CD8-positive, alpha-beta memory T cell (primary cell): ENCODE measurements around the gene HABP4. TPM values are rescaled to one million over a fixed set of nuclear protein-coding genes. Genes with fewer than 3 reads are reported as not detected.
A peak's percentile ranks its signal among the peaks of the same experiment; 100 is the strongest.

Experiments
- CTCF ChIA-PET: fragments of 350-600 bp; sonication (Branson Sonifier 250); formaldehyde crosslinking; loops from one replicate; lab custom pipeline; 2021; ENCODE audit warnings: antibody characterized with exemption; lab: Charles Lee
- POLR2A ChIA-PET: fragments of 350-600 bp; sonication (Branson Sonifier 250); formaldehyde crosslinking; loops from one replicate; lab custom pipeline; 2021; ENCODE audit warnings: antibody characterized with exemption; lab: Charles Lee
- DNase-seq, 5 donors: peaks; one replicate each; pipeline versions ENCODE4 v3.0.0 to v3.0.0-alpha.2; 2020 to 2022; ENCODE audit warnings: mixed read lengths in 1 of 5
- H3K27ac ChIP-seq: one replicate; pipeline ENCODE4 v1.7.0; 2013; ENCODE audit warnings: low read depth, mild to moderate bottlenecking, low read length, moderate library complexity
- H3K27me3 ChIP-seq: 2 replicates; pipeline ENCODE4 v1.7.0; 2013; ENCODE audit warnings: low read length, mild to moderate bottlenecking; ENCODE audit not compliant: insufficient read depth, poor library complexity, severe bottlenecking
- H3K36me3 ChIP-seq: 2 replicates; pipeline ENCODE4 v1.7.0; 2013; ENCODE audit warnings: mild to moderate bottlenecking, low read length, moderate library complexity; ENCODE audit not compliant: insufficient read depth
- H3K4me1 ChIP-seq: 2 replicates; pipeline ENCODE4 v1.7.0; 2013; ENCODE audit warnings: mild to moderate bottlenecking, low read length, moderate library complexity; ENCODE audit not compliant: insufficient read depth
- H3K4me3 ChIP-seq: 2 replicates; pipeline ENCODE4 v1.7.0; 2013; ENCODE audit warnings: mild to moderate bottlenecking, low read length
- H3K9me3 ChIP-seq: 2 replicates; pipeline ENCODE4 v1.7.0; 2013; ENCODE audit warnings: mild to moderate bottlenecking, low read length
- H3K27ac Mint-ChIP-seq, 8 donors: one replicate each; pipeline ENCODE4 v1.8.0; 2020 to 2021; ENCODE audit warnings: mixed read lengths in 8 of 8, mild to moderate bottlenecking in 6 of 8, inconsistent platforms in 3 of 8, moderate library complexity in 3 of 8
- H3K27me3 Mint-ChIP-seq, 2 donors: one replicate each; pipeline ENCODE4 v1.8.0; 2020 to 2021; ENCODE audit warnings: mixed read lengths in 2 of 2, mild to moderate bottlenecking in 1 of 2, moderate library complexity in 1 of 2
- H3K36me3 Mint-ChIP-seq, 3 donors: one replicate each; pipeline ENCODE4 v1.8.0; 2020 to 2021; ENCODE audit warnings: mixed read lengths in 3 of 3, inconsistent platforms in 1 of 3, mild to moderate bottlenecking in 1 of 3
- H3K4me1 Mint-ChIP-seq, 3 donors: one replicate each; pipeline ENCODE4 v1.8.0; 2020 to 2021; ENCODE audit warnings: mixed read lengths in 3 of 3, inconsistent platforms in 1 of 3, mild to moderate bottlenecking in 1 of 3
- H3K4me3 Mint-ChIP-seq, 7 donors: one replicate each; pipeline ENCODE4 v1.8.0; 2020 to 2021; ENCODE audit warnings: mixed read lengths in 7 of 7, mild to moderate bottlenecking in 6 of 7, moderate library complexity in 4 of 7, inconsistent platforms in 2 of 7
- H3K9me3 Mint-ChIP-seq, 5 donors: one replicate each; pipeline ENCODE4 v1.8.0; 2020 to 2022; ENCODE audit warnings: mixed read lengths in 5 of 5, mild to moderate bottlenecking in 3 of 5, moderate library complexity in 2 of 5, inconsistent platforms in 1 of 5
- polyA plus RNA-seq: library from polyadenylated mRNA; unstranded; fragments of 300-500 nt; fragmentation: Illumina TruSeq; gene quantifications from one replicate; pipeline ENCODE4 v1.2.3, GENCODE V29; 2021
- total RNA-seq, 2 experiments: library from RNA; stranded (reverse); gene quantifications; one replicate each; pipeline ENCODE4 v1.2.3, GENCODE V29; 2021

Gene HABP4
- total and polyA plus RNA-seq, 3 experiments from 2014 or later = 20.4 to 24.1 (median 21.0) TPM

DNA sequence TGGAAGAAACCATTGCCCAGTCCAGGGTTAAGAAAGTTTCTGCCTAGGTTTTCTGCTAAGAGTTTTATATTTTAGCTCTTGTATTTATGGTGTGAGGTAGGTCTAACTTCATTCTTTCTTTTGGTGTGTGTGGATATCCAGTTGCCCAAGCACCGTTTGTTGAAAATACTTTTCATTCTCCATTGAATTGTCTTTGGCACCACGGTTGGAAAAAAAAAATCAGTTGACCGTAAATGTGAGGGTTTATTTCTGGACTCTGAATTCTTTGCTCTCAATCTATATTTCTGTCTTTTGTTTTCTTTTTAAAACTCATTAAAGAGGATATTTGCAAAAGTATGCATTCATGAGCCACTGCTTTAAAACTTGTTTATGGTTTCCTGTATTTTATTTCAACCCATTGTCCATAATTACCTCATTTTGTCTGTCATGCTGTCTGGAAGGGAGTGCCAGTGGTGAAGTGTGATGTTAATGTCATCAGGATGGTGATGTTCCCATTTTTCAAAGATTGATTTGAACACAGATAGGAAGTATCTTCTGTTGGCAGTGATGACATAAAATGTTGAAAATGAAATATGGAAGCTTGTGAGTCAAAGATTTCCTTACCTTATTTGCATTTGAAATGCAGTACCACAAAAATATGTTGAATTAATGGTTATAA lies 33.9 kb downstream of the HABP4 start:
- no peaks in the 10 kb centered on the region for H3K27me3 ChIP-seq
- no peaks in the 10 kb centered on the region for H3K27me3 Mint-ChIP-seq
- H3K9me3 ChIP-seq = no peaks in the 10 kb centered on the region
- DNase-seq = no peak
- POLR2A ChIA-PET = no interaction called here
- peak overlapping the region in 3 of 8 donors; percentile 27 to 48 (median 45) for H3K27ac Mint-ChIP-seq
- H3K4me1 Mint-ChIP-seq = peaks cover 4 to 21% (median 12%) of the 10 kb centered on the region in 3 donors
- H3K4me1 ChIP-seq = no peaks in the 10 kb centered on the region
- CTCF ChIA-PET = no interaction called here
- peaks cover 4% of the 10 kb centered on the region for H3K36me3 ChIP-seq
- no peak overlapping the region for H3K4me3 ChIP-seq
- no peak overlapping the region for H3K27ac ChIP-seq
- peaks cover 7 to 73% (median 34%) of the 10 kb centered on the region in 3 donors for H3K36me3 Mint-ChIP-seq
- H3K9me3 Mint-ChIP-seq = no peaks in the 10 kb centered on the region
- H3K4me3 Mint-ChIP-seq = no peak overlapping the region

DNA sequence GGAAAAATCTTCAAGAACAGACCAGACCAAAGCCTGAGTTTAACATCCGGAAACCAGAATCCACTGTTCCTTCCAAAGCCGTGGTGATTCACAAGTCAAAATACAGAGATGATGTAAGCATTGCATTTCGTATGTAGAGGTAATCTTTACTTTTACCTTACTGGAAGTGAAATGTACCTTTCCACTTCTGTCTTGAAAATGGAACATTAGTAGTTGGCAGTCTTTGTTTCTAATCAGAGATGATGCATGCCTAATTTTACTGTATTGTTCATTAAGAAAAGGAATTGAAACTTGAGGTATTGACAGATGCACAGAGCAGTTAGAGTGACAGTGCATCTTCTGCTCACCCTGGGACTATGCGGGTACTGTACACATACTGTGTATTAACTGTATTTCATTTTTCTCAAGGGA lies 34.6 kb downstream of the HABP4 start:
- Mint-ChIP-seq H3K4me1 (peaks cover 1 to 19% (median 8%) of the 10 kb centered on the region in 3 donors), H3K9me3 (no peaks in the 10 kb centered on the region), H3K36me3 (peaks cover 7 to 77% (median 38%) of the 10 kb centered on the region in 3 donors), H3K27ac (no peak overlapping the region), H3K27me3 (no peaks in the 10 kb centered on the region), H3K4me3 (no peak overlapping the region)
- ChIA-PET CTCF (no interaction called here), POLR2A (no interaction called here)
- no peaks in the 10 kb centered on the region for H3K9me3 ChIP-seq
- no peaks in the 10 kb centered on the region for H3K27me3 ChIP-seq
- H3K4me1 ChIP-seq = no peaks in the 10 kb centered on the region
- DNase-seq = no peak
- H3K36me3 ChIP-seq = peaks cover 4% of the 10 kb centered on the region
- no peak overlapping the region for H3K27ac ChIP-seq
- no peak overlapping the region for H3K4me3 ChIP-seq

DNA sequence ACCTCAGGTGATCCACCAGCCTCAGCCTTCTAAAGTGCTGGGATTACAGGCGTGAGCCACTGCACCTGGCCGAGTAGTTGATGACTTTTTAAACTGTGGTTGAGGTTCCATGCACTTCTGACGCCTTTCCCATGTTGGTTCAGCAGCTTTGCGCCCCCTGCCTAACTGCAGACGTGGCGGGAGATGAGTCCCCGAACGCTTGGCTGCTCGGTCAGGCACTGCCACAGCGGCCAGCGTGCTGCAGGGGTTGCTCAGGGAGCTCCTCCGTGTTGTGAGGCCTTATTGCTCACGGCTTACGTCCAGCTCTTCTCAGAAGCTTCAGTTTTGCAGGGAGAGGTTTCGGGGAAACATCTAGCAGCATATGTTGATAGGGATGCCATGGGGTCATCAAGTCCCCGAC lies 35.3 kb downstream of the HABP4 start:
- Histone ChIP-seq H3K27ac (no peak overlapping the region), H3K36me3 (peaks cover 4% of the 10 kb centered on the region)

DNA sequence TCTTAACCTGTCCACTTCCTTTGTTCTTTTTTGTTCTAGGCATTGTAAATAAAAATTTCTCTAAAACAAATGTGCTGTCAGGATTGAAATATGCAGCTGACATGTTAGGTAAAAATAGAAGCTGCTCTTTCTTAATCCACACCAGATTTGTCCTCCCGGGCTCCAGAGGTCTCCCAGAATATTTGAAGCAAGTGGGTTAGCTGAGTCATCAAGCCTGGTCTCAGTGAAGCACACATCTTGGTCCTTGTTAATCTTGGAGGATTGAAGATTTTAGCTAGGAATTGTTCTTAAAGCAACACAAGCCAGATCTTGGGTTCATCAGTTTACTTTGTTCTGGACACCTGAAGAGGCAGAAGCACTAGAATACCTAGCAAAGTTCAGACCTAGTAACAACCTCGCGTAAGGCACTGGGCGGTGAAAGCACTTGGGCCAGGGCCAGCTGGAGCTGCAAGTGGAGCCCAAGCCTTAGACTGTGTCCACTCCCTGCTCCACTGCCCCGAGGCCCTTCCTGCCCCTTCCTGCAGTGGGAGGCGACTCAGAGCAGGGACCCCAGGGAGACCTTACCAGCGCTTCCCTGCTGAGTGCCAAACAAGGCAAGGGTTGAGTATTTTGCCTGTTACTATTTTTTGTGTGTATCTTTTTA lies 36.5 kb downstream of the HABP4 start:
- Mint-ChIP-seq H3K9me3 (no peaks in the 10 kb centered on the region), H3K27ac (peak overlapping the region in 1 of 8 donors; percentile 46), H3K4me3 (no peak overlapping the region), H3K27me3 (no peaks in the 10 kb centered on the region), H3K36me3 (peaks cover 7 to 89% (median 49%) of the 10 kb centered on the region in 3 donors), H3K4me1 (peaks cover 4 to 22% (median 9%) of the 10 kb centered on the region in 3 donors)
- no peak overlapping the region for H3K27ac ChIP-seq
- no peaks in the 10 kb centered on the region for H3K4me1 ChIP-seq
- ChIA-PET POLR2A (no interaction called here), CTCF (interaction anchor here (0.7 kb wide), 1 partner anchor 159 kb away, joined by 3 read pairs; no protein-coding TSS in a partner anchor)
- no peaks in the 10 kb centered on the region for H3K9me3 ChIP-seq
- H3K36me3 ChIP-seq = peaks cover 4% of the 10 kb centered on the region
- DNase-seq = no peak
- no peaks in the 10 kb centered on the region for H3K27me3 ChIP-seq
- H3K4me3 ChIP-seq = no peak overlapping the region

More for the DNA sequence above, 35.3 kb downstream of the HABP4 start:
- no peaks in the 10 kb centered on the region for H3K9me3 Mint-ChIP-seq
- peaks cover 7 to 81% (median 41%) of the 10 kb centered on the region in 3 donors for H3K36me3 Mint-ChIP-seq
- H3K4me1 Mint-ChIP-seq = peaks cover 1 to 19% (median 4%) of the 10 kb centered on the region in 3 donors
- no peak for DNase-seq
- no peak overlapping the region for H3K27ac Mint-ChIP-seq
- no peaks in the 10 kb centered on the region for H3K4me1 ChIP-seq
- CTCF ChIA-PET = no interaction called here
- no peak overlapping the region for H3K4me3 Mint-ChIP-seq
- H3K27me3 Mint-ChIP-seq = no peaks in the 10 kb centered on the region
- H3K9me3 ChIP-seq = no peaks in the 10 kb centered on the region
- POLR2A ChIA-PET = no interaction called here
- no peaks in the 10 kb centered on the region for H3K27me3 ChIP-seq
- H3K4me3 ChIP-seq = no peak overlapping the region

DNA sequence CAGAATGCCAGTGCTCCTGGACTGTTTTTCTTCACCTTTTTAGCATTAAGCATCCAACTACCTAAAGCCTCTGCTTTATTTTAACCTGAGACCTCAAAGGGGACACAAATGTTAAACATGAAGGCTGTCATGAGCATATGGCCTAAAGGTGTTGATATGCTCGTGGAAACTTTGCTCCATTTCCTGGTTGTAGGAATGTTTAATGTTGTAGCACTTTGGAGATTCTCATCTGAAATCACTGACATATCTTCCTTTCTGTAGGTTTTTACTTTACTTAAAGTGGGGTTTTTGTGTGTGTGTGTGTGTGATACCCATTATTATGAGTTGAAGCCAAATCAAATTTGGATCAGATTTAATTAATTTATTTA lies 37.0 kb downstream of the HABP4 start:
- H3K4me1 Mint-ChIP-seq = peaks cover 7 to 25% (median 12%) of the 10 kb centered on the region in 3 donors
- DNase-seq = no peak
- ChIA-PET CTCF (no interaction called here), POLR2A (no interaction called here)
- Histone ChIP-seq H3K4me3 (no peak overlapping the region), H3K36me3 (peaks cover 4% of the 10 kb centered on the region), H3K27ac (no peak overlapping the region), H3K9me3 (no peaks in the 10 kb centered on the region), H3K27me3 (no peaks in the 10 kb centered on the region), H3K4me1 (no peaks in the 10 kb centered on the region)
- H3K27me3 Mint-ChIP-seq = no peaks in the 10 kb centered on the region
- peaks cover 7 to 92% (median 51%) of the 10 kb centered on the region in 3 donors for H3K36me3 Mint-ChIP-seq
- H3K9me3 Mint-ChIP-seq = no peaks in the 10 kb centered on the region
- no peak overlapping the region for H3K4me3 Mint-ChIP-seq
- peak overlapping the region in 1 of 8 donors; percentile 46 for H3K27ac Mint-ChIP-seq

DNA sequence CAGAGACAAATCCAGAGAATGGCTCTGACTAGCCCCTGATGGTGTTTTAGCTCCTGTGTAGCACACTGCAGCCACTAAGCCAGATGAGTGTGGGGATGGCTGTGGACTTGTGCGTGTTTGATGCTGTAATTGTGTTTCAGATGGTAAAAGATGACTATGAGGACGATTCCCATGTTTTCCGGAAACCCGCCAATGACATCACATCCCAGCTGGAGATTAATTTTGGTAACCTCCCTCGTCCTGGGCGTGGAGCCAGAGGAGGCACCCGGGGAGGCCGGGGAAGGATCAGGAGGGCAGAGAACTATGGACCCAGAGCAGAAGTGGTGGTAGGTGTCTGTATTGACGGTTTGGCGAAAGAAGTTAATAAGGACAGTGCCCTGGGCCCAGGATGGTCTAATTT lies 38.0 kb downstream of the HABP4 start:
- H3K4me1 Mint-ChIP-seq = peaks cover 7 to 16% (median 8%) of the 10 kb centered on the region in 3 donors
- no peak overlapping the region for H3K4me3 ChIP-seq
- CTCF ChIA-PET = no interaction called here
- POLR2A ChIA-PET = no interaction called here
- H3K36me3 ChIP-seq = peaks cover under 1% of the 10 kb centered on the region
- H3K27me3 ChIP-seq = no peaks in the 10 kb centered on the region
- peaks cover 7 to 83% (median 43%) of the 10 kb centered on the region in 3 donors for H3K36me3 Mint-ChIP-seq
- H3K4me3 Mint-ChIP-seq = no peak overlapping the region
- no peak for DNase-seq
- H3K4me1 ChIP-seq = no peaks in the 10 kb centered on the region
- H3K27ac Mint-ChIP-seq = no peak overlapping the region
- H3K27me3 Mint-ChIP-seq = no peaks in the 10 kb centered on the region
- H3K27ac ChIP-seq = no peak overlapping the region
- no peaks in the 10 kb centered on the region for H3K9me3 ChIP-seq
- no peaks in the 10 kb centered on the region for H3K9me3 Mint-ChIP-seq

DNA sequence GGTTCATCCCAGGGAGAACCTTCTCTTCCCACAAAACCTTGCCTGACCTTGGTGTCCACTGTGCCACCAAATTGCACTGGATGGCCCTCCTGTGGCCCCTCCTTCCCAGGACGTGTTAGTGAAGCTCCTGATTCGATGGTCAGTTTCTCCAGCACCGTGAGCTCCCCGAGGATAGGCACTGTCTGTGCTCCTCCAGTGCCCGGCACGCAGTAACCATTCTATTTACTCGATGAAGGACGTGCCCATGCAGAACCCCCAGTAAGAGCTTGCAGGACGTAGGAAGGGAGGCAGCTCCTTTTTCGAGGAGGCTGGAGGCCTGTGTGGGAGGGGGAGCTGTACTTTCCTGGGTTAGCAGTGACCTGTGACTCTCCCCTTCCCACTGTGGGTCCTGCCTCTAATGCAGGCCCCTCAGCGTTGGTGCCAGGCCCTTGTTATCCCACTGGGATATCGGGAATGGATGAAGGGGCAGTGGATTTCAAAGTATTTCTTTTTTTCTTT lies 39.6 kb downstream of the HABP4 start:
- no peaks in the 10 kb centered on the region for H3K27me3 ChIP-seq
- Mint-ChIP-seq H3K27ac (no peak overlapping the region), H3K4me3 (no peak overlapping the region), H3K27me3 (peaks cover 0 to 2% of the 10 kb centered on the region in 2 donors), H3K36me3 (peaks cover 7 to 77% (median 37%) of the 10 kb centered on the region in 3 donors), H3K9me3 (no peaks in the 10 kb centered on the region), H3K4me1 (peaks cover 7 to 8% (median 7%) of the 10 kb centered on the region in 3 donors)
- ChIA-PET POLR2A (no interaction called here), CTCF (no interaction called here)
- DNase-seq = no peak
- no peak overlapping the region for H3K27ac ChIP-seq
- no peaks in the 10 kb centered on the region for H3K4me1 ChIP-seq
- H3K9me3 ChIP-seq = no peaks in the 10 kb centered on the region
- H3K4me3 ChIP-seq = no peak overlapping the region
- no peaks in the 10 kb centered on the region for H3K36me3 ChIP-seq

DNA sequence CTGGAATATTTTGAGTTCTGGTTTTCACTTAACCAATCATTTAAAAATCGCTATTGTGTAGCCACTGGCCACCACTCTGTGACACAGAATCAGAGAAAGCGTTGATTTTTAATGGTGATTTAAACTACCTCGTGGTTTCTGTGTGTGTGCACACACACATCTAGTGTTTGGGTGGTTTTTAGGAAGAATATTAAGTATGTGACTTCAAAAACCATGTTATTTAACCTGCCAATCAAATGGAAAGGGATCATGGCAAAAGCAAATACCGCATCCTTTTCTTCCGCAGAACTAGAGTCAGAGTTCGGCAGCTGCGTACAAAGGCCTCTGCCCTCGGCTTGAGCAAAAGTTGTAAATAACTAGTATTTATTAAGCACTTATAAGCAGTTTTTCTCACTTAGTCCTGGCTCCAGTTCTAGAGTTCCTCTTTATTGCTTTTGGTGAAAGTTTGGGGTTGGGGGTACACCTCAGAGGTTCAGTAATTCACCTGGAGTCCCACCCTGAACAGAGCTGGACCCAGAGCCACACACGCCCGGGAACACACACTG lies 40.6 kb downstream of the HABP4 start:
- H3K27ac Mint-ChIP-seq = peak overlapping the region in 2 of 8 donors; percentile 17 to 22
- Histone ChIP-seq H3K27ac (no peak overlapping the region), H3K4me1 (no peaks in the 10 kb centered on the region), H3K36me3 (no peaks in the 10 kb centered on the region), H3K4me3 (no peak overlapping the region), H3K9me3 (no peaks in the 10 kb centered on the region), H3K27me3 (no peaks in the 10 kb centered on the region)
- peaks cover 0 to 2% of the 10 kb centered on the region in 2 donors for H3K27me3 Mint-ChIP-seq
- peaks cover 3 to 70% (median 34%) of the 10 kb centered on the region in 3 donors for H3K36me3 Mint-ChIP-seq
- H3K9me3 Mint-ChIP-seq = no peaks in the 10 kb centered on the region
- ChIA-PET POLR2A (no interaction called here), CTCF (no interaction called here)
- H3K4me1 Mint-ChIP-seq = peaks cover 7 to 8% (median 7%) of the 10 kb centered on the region in 3 donors
- no peak overlapping the region for H3K4me3 Mint-ChIP-seq
- DNase-seq = no peak
